NT2/D1 (cell line): ENCODE measurements around the gene MMEL1.

ENCODE experiments used
- SUZ12 ChIP-seq: IDR thresholded peaks from 2 replicates; pipeline ENCODE4 v1.6.1; 2011; ENCODE audit not compliant: insufficient read length, insufficient read depth; ENCODE audit errors: extremely low read depth
- YY1 ChIP-seq: IDR thresholded peaks from 2 replicates; pipeline ENCODE4 v1.6.1; 2011; ENCODE audit not compliant: insufficient read length, insufficient read depth
- ZNF274 ChIP-seq: IDR thresholded peaks from 2 replicates; pipeline ENCODE4 v1.6.1; 2011; ENCODE audit warnings: mild to moderate bottlenecking, low read depth, low read length

DNA sequence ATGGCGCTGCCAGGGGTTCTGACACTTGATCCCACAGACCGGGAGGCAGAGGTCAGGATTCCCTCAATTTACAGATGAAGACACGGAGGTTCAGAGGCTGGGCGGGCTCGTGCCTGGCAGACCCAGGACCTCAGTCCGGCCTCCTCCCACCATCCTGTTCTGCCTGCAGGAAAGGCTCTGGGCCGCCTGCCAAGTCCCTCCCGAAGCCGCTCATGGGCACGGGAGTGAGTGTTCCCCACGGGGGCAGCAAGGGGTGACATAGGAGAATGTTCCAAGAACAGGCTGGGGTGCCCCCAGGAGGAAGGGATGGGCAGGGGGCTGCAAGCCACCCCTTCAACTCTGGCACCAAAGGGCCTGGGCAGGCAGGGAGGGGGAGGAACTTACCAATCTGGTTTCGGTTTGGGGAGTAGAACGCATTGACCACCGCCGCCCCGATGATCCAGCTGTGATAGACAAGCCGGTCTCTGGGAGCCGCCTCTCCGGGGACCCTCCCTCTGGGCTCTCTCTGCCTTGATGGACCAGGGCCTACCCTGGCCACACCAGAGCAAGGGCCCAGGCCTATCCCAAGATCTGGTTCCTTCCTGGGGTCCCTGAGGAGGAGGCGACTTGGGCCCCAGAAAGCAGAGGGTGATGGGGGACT lies 38.7 kb downstream of the MMEL1 start:
- TF ChIP-seq ZNF274, result no peak
- TF ChIP-seq YY1, result no peak
- no peak for TF ChIP-seq SUZ12
